GM23248 (cell line): ENCODE results near the gene RASSF1.

Experiments
- EZH2 ChIP-seq: fragments of 200-600 bp; sonication (generic); IDR thresholded peaks from 2 replicates; pipeline ENCODE4 v1.6.1; 2018; ENCODE audit warnings: antibody characterized with exemption, mild to moderate bottlenecking; ENCODE audit not compliant: insufficient read depth, poor library complexity, severe bottlenecking
- EZH2phosphoT487 ChIP-seq: fragments of 200-600 bp; sonication (generic); IDR thresholded peaks from 2 replicates; pipeline ENCODE4 v1.6.1; 2018; ENCODE audit warnings: antibody characterized with exemption, moderate library complexity, mild to moderate bottlenecking, low read depth; ENCODE audit not compliant: insufficient read depth

DNA sequence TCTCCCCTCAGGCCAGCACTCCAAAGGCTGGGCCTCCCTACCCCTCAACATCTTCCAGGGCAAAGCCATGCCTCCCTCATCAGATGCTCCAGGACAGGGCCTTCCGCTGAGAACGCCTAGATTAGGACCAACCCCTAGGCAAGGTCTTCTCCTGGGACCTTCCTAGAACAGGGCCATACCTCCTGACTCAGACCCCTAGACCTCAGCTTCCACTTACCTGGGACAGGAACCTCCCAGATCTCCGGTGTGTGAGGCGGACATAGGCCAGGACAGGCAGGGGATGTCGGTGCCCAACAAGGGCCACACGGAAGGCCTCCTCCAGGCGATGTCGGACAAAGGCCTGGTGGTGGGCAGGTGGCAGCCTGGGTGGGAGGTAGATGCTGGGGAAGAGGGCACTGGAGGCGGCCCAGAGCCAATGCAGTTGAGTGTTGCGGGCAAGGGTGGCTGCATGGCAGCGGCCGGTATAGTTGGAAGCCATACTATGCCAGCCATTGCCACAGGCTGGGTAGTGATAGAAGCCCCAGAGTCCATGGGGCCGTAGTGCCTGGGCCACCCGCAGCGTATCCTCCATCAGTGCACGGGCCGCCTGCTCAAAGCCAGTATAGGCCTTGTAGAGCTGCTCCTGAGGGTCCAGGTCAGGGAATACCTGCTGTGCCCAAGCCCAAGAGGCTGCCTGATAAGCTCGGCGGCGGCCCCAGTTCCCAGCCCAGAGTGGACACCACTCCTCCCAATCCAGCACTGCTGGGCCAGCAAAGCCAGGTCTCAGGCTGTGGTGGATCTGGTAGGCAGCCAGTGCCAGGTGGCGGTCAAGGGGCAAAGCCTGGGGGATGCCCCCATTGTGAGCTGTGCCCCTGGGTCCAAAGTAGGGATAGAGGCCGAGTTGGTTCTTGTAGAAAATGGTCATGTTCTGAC lies 45.9 kb downstream of the RASSF1 start:
- no peak for TF ChIP-seq EZH2phosphoT487
- TF ChIP-seq EZH2 = no peak
